ENCODE measurements around the gene SPDYC. TPM values are rescaled to one million over a fixed set of nuclear protein-coding genes. Genes with fewer than 3 reads are reported as not detected.

The SPDYC gene
- total RNA-seq, 1 experiment from 2014 or later: not detected

GRCh38 chr11:65130631-65131416, 39.2 kb upstream of the SPDYC start:
- no peak overlapping the region for H3K4me3 ChIP-seq
- no peak for DNase-seq (ENCODE audit: low read depth in 1 of 2, low spot score in 2 of 2)

GRCh38 chr11:65131417-65131776, 38.6 kb upstream of the SPDYC start:
- Histone ChIP-seq H3K9me3 (replicated peaks) (no peaks in the 10 kb centered on the region), H3K27ac (no peak overlapping the region), H3K27me3 (replicated peaks) (no peaks in the 10 kb centered on the region), H3K4me1 (replicated peaks) (peaks cover 16% of the 10 kb centered on the region), H3K36me3 (peaks cover 79% of the 10 kb centered on the region), H3K4me3 (no peak overlapping the region)
- DNase-seq (ENCODE audit: low read depth in 1 of 2, low spot score in 2 of 2): no peak

More at GRCh38 chr11:65130631-65131416, 39.2 kb upstream of the SPDYC start:
- Histone ChIP-seq H3K36me3 (peaks cover 85% of the 10 kb centered on the region), H3K4me1 (replicated peaks) (peaks cover 16% of the 10 kb centered on the region), H3K9me3 (replicated peaks) (no peaks in the 10 kb centered on the region), H3K27me3 (replicated peaks) (no peaks in the 10 kb centered on the region), H3K27ac (no peak overlapping the region)

DNA sequence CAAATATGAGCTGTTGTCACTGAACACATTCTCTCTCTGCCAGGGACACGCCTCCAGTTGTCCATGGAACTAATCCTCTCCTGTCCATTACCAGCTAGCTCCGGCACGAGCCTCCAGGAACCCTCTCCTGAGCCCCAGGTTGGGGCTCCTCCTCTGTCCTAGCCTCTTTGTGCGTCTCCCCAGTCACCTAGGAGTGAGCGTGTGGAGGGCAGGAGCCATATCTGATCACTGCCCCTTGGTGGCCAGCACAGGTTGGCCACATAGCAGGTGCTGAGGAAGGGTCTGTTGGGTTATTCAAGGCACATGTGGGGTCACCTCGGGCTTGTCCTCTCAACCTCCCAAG, 38.2 kb upstream of the SPDYC start:
- DNase-seq (ENCODE audit: low read depth in 1 of 2, low spot score in 2 of 2): no peak
- Histone ChIP-seq H3K27ac (no peak overlapping the region), H3K27me3 (replicated peaks) (no peaks in the 10 kb centered on the region), H3K4me1 (replicated peaks) (peaks cover 16% of the 10 kb centered on the region), H3K4me3 (no peak overlapping the region), H3K9me3 (replicated peaks) (no peaks in the 10 kb centered on the region), H3K36me3 (peaks cover 74% of the 10 kb centered on the region)

- H3K27me3 ChIP-seq (replicated peaks): no peaks in the 10 kb centered on the region
- DNase-seq (ENCODE audit: low read depth in 1 of 2, low spot score in 2 of 2): peak in 1 of 2 experiments; percentile 50
- peaks cover 69% of the 10 kb centered on the region for H3K36me3 ChIP-seq
- H3K9me3 ChIP-seq (replicated peaks): no peaks in the 10 kb centered on the region
- H3K4me1 ChIP-seq (replicated peaks): peaks cover 16% of the 10 kb centered on the region
- no peak overlapping the region for H3K27ac ChIP-seq
- no peak overlapping the region for H3K4me3 ChIP-seq
Measured at GRCh38 chr11:65132238-65132987, 37.6 kb upstream of the SPDYC start.

GRCh38 chr11:65132988-65133700, 36.9 kb upstream of the SPDYC start:
- Histone ChIP-seq H3K4me3 (peak overlapping the region; percentile 84), H3K9me3 (replicated peaks) (no peaks in the 10 kb centered on the region)

GRCh38 chr11:65133724-65134123, 36.3 kb upstream of the SPDYC start:
- Histone ChIP-seq H3K27ac (no peak overlapping the region), H3K27me3 (replicated peaks) (no peaks in the 10 kb centered on the region), H3K4me3 (peak overlapping the region; percentile 84), H3K9me3 (replicated peaks) (no peaks in the 10 kb centered on the region), H3K4me1 (replicated peaks) (peaks cover 16% of the 10 kb centered on the region), H3K36me3 (peaks cover 56% of the 10 kb centered on the region)
- DNase-seq (ENCODE audit: low read depth in 1 of 2, low spot score in 2 of 2): peak in 1 of 2 experiments; percentile 55

More at GRCh38 chr11:65132988-65133700, 36.9 kb upstream of the SPDYC start:
- Histone ChIP-seq H3K27ac (no peak overlapping the region), H3K4me1 (replicated peaks) (peaks cover 16% of the 10 kb centered on the region), H3K36me3 (peaks cover 61% of the 10 kb centered on the region), H3K27me3 (replicated peaks) (no peaks in the 10 kb centered on the region)
- peak in 1 of 2 experiments; percentile 65 for DNase-seq (ENCODE audit: low read depth in 1 of 2, low spot score in 2 of 2)

DNA sequence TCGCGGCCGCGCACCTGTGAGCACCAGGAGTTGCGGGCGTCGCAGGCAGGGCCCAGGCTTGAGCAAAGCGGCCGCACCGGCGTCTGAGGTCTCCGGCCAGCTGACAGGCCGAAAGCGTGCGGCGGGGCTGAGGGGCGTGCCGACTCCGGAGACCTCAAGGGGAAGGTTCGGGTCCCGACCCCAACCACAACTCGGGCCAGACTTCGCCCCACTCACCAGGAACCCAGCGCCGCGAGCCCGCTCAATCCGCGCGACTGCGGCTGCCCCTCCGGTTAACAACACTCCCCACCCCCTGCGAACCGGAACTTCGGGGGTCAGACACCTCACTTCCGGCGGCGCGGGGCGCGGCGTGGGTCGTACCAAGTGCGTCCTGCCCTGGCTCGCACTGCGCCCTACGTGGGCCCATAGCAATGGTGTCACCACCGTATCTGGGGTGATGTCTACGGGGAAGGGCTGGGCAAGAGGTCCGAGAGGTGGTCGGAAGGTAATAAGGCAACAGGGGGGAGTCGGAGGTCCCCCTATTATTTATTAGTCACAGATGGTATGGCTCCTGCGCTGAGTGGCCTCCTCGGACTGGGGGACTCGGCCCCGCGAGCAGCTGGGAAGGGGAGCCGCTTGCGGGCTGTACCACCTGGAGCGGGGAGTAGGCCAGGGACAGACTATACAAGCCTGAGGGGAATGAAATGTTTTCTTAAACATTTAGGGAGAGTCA, 35.6 kb upstream of the SPDYC start, which contains the start of gene SYVN1:
Gene SYVN1 (minus strand): TSS at position 280 of the 712 bp plus-strand sequence. CDS start 918 bp downstream, outside the sequence.
- Histone ChIP-seq H3K27me3 (replicated peaks) (no peaks in the 10 kb centered on the region), H3K36me3 (peaks cover 49% of the 10 kb centered on the region), H3K4me1 (replicated peaks) (peaks cover 16% of the 10 kb centered on the region), H3K27ac (peak within 1 kb of the TSS; percentile 98), H3K9me3 (replicated peaks) (no peaks in the 10 kb centered on the region), H3K4me3 (peak within 1 kb of the TSS; percentile 84)
- DNase-seq (ENCODE audit: low read depth in 1 of 2, low spot score in 2 of 2): peak; percentile 97 to 100

DNA sequence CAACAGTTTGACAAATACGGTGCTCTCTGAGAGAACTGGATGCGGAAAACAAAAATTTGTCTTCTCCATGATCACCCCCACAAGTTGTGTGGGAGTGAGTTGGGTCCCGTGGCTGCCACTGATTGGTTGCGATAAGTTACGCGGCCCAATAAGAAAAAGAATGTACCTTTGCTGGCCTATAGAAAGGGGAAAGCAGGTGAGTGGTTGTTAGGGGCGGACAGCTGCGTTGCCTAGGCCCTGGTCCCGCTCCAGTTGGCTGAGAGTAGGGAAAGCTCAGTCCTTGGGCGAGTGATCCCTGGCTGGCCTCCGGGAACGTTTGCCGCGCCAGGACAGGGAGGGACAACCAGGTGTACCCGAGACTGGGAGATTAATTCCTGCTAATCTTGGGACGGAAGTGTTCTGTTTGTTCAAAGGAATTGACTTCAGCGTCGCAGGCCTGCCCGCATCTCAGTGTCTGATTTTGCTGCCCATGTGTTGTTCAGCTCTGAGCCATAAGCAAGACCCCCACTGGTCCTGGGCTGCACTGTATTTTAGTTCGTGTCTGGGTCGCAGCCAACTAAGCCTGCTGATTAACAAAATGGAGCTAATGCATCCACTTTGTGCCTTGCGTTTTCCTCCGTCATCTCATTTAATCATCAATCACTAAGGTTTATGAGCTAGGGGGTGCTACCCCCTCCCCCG, 34.9 kb upstream of the SPDYC start:
- peak overlapping the region; percentile 84 for H3K4me3 ChIP-seq
- peaks cover 16% of the 10 kb centered on the region for H3K4me1 ChIP-seq (replicated peaks)
- peak; percentile 97 to 100 for DNase-seq (ENCODE audit: low read depth in 1 of 2, low spot score in 2 of 2)
- no peaks in the 10 kb centered on the region for H3K9me3 ChIP-seq (replicated peaks)
- peaks cover 2% of the 10 kb centered on the region for H3K27me3 ChIP-seq (replicated peaks)
- peak overlapping the region; percentile 98 for H3K27ac ChIP-seq
- peaks cover 42% of the 10 kb centered on the region for H3K36me3 ChIP-seq

- H3K9me3 ChIP-seq (replicated peaks): no peaks in the 10 kb centered on the region
- H3K36me3 ChIP-seq: peaks cover 38% of the 10 kb centered on the region
- peaks cover 16% of the 10 kb centered on the region for H3K4me1 ChIP-seq (replicated peaks)
- DNase-seq (ENCODE audit: low read depth in 1 of 2, low spot score in 2 of 2): no peak
- H3K27me3 ChIP-seq (replicated peaks): peaks cover 8% of the 10 kb centered on the region
- no peak overlapping the region for H3K27ac ChIP-seq
- H3K4me3 ChIP-seq: peak overlapping the region; percentile 84
Measured at GRCh38 chr11:65135633-65136145, 34.3 kb upstream of the SPDYC start.

GRCh38 chr11:65136515-65137096, 33.4 kb upstream of the SPDYC start:
- H3K36me3 ChIP-seq: peaks cover 29% of the 10 kb centered on the region
- no peak overlapping the region for H3K4me3 ChIP-seq
- H3K27me3 ChIP-seq (replicated peaks): peaks cover 17% of the 10 kb centered on the region
- H3K4me1 ChIP-seq (replicated peaks): peaks cover 16% of the 10 kb centered on the region
- no peak for DNase-seq (ENCODE audit: low read depth in 1 of 2, low spot score in 2 of 2)
- H3K27ac ChIP-seq: no peak overlapping the region
- no peaks in the 10 kb centered on the region for H3K9me3 ChIP-seq (replicated peaks)

DNA sequence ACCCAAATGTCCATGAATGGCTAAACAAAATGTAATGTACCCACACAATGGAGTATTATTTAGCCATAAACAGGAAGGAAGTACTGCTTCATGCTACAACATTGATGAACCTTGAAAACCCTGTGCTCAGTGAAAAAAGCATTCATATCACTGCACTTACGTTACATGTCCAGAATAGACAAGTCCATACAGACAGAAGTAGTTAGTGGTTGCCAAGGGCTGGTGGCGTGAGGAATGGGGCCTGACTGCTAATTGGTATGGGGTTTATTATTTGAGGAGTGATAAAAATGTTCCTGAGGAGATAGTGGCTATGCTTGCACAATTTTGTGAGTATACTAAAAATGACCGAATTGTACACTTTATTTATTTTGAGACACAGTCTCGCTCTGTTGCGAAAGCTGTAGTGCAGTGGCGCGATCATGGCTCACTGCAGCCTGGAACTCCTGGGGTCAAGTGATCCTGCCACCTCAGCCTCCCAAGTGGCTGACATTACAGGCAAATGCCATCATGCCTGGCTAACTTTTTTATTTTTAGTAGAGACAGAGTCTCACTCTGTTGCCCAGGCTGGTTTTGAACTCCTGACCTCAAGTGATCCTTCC, 28.0 kb upstream of the SPDYC start:
- no peak overlapping the region for H3K4me3 ChIP-seq
- H3K27ac ChIP-seq: no peak overlapping the region

More for the DNA sequence above, 28.0 kb upstream of the SPDYC start:
- Histone ChIP-seq H3K36me3 (no peaks in the 10 kb centered on the region), H3K9me3 (replicated peaks) (0 out of 2 replicates have a peak, but pooled peaks cover under 1% of the 10 kb centered on the region), H3K27me3 (replicated peaks) (peaks cover 24% of the 10 kb centered on the region), H3K4me1 (replicated peaks) (no peaks in the 10 kb centered on the region)
- no peak for DNase-seq (ENCODE audit: low read depth in 1 of 2, low spot score in 2 of 2)
